Endometrial microvascular endothelial cells (primary cell): ENCODE data around the gene SPSB1. TPM values are rescaled to one million over a fixed set of nuclear protein-coding genes. Genes with fewer than 3 reads are reported as not detected.

Experiments
- in situ Hi-C: cut with HindIII; loops from 2 replicates; pipeline ENCODE4 v1.10.0; 2017; ENCODE audit warnings: low sequenced_read_pairs, low pct_unique_long_range_greater_than_20kb; ENCODE audit errors: inconsistent ontology term
- total RNA-seq: library from RNA; depleted of rRNA; stranded (reverse); fragments of >200 nt; gene quantifications from one replicate; pipeline ENCODE4 v1.2.3, GENCODE V29; 2015; ENCODE audit errors: inconsistent ontology term

SPSB1 gene
- total RNA-seq, 1 donor from 2014 or later, result 16.1 TPM

GRCh38 chr1:9328715-9329114, 36.0 kb downstream of the SPSB1 start:
- in situ Hi-C loops, result no loop called here

- in situ Hi-C loops, result no loop called here
These were observed 38.3 kb downstream of the SPSB1 start for GRCh38 chr1:9331016-9331415.

GRCh38 chr1:9331558-9332346, 39.1 kb downstream of the SPSB1 start:
- in situ Hi-C loops, result no loop called here

- in situ Hi-C loops, result no loop called here
These were observed 39.9 kb downstream of the SPSB1 start for GRCh38 chr1:9332513-9333143.

GRCh38 chr1:9338397-9339246, 45.9 kb downstream of the SPSB1 start:
- in situ Hi-C loops, result no loop called here

- in situ Hi-C loops, result no loop called here
These were observed 47.6 kb downstream of the SPSB1 start for GRCh38 chr1:9340172-9340854.

- in situ Hi-C loops, result no loop called here
These were observed 48.2 kb downstream of the SPSB1 start for GRCh38 chr1:9340864-9341263.

GRCh38 chr1:9341301-9341845, 48.7 kb downstream of the SPSB1 start:
- in situ Hi-C loops, result no loop called here

- in situ Hi-C loops, result no loop called here
These were observed 50.6 kb downstream of the SPSB1 start for GRCh38 chr1:9343269-9343668.

GRCh38 chr1:9344426-9345200, 51.9 kb downstream of the SPSB1 start:
- in situ Hi-C loops, result no loop called here

- in situ Hi-C loops, result no loop called here
These were observed 52.8 kb downstream of the SPSB1 start for GRCh38 chr1:9345471-9345870.

GRCh38 chr1:9345922-9346321, 53.2 kb downstream of the SPSB1 start:
- in situ Hi-C loops, result no loop called here

- in situ Hi-C loops, result no loop called here
These were observed 53.9 kb downstream of the SPSB1 start for GRCh38 chr1:9346566-9346965.

GRCh38 chr1:9347095-9347850, 54.6 kb downstream of the SPSB1 start:
- in situ Hi-C loops, result no loop called here

GRCh38 chr1:9349331-9349851, 56.7 kb downstream of the SPSB1 start:
- in situ Hi-C loops, result no loop called here

GRCh38 chr1:9350013-9350908, 57.6 kb downstream of the SPSB1 start:
- in situ Hi-C loops, result no loop called here
